Activated B cell treated with CpG ODN at 0.5 μM for 24 hours (primary cell): ENCODE data around the gene RELB. TPM values are rescaled to one million over a fixed set of nuclear protein-coding genes. Genes with fewer than 3 reads are reported as not detected.
A peak's percentile ranks its signal among the peaks of the same experiment; 100 is the strongest.

Experiments used
- ATAC-seq: fragments of 200-7000 bp; cut with Tn5 transposase; one replicate; pipeline ENCODE4 v1.10.0; 2021; ENCODE audit warnings: low read depth, mild to moderate bottlenecking, moderate library complexity
- CTCF ChIA-PET: fragments of 350-600 bp; sonication (Branson Sonifier 250); formaldehyde crosslinking; loops from one replicate; lab custom pipeline; 2021; ENCODE audit warnings: antibody characterized with exemption; lab: Charles Lee
- POLR2A ChIA-PET: fragments of 350-600 bp; sonication (Branson Sonifier 250); formaldehyde crosslinking; loops from one replicate; lab custom pipeline; 2021; ENCODE audit warnings: antibody characterized with exemption; lab: Charles Lee
- DNase-seq: peaks from one replicate; pipeline ENCODE4 v3.0.0; 2022
- H3K27ac Mint-ChIP-seq: one replicate; pipeline ENCODE4 v1.8.0; 2020; ENCODE audit warnings: mixed read lengths
- H3K27me3 Mint-ChIP-seq: one replicate; pipeline ENCODE4 v1.8.0; 2021; ENCODE audit warnings: mixed read lengths
- H3K36me3 Mint-ChIP-seq: one replicate; pipeline ENCODE4 v1.8.0; 2021; ENCODE audit warnings: low read depth, mixed read lengths
- H3K4me1 Mint-ChIP-seq: one replicate; pipeline ENCODE4 v1.8.0; 2021; ENCODE audit warnings: mixed read lengths
- H3K4me3 Mint-ChIP-seq: one replicate; pipeline ENCODE4 v1.8.0; 2020; ENCODE audit warnings: mild to moderate bottlenecking, mixed read lengths
- H3K9me3 Mint-ChIP-seq: one replicate; pipeline ENCODE4 v1.8.0; 2020; ENCODE audit warnings: mixed read lengths
- intact Hi-C: fragments of 100-400 bp; cut with micrococcal nuclease; formaldehyde crosslinking; loops from one replicate; pipeline ENCODE4 v1.15.1; 2024
- total RNA-seq: library from RNA; stranded (reverse); gene quantifications from 2 replicates; pipeline ENCODE4 v1.2.3, GENCODE V29; 2022
- TF ChIP-seq, protein P1 (sequence below): fragments of 200-600 bp; IDR thresholded peaks from one replicate; pipeline ENCODE4 v1.8.0; 2022; ENCODE audit warnings: antibody characterized with exemption, mild to moderate bottlenecking

Gene RELB
- total RNA-seq, 1 donor from 2014 or later, result 135 TPM

DNA sequence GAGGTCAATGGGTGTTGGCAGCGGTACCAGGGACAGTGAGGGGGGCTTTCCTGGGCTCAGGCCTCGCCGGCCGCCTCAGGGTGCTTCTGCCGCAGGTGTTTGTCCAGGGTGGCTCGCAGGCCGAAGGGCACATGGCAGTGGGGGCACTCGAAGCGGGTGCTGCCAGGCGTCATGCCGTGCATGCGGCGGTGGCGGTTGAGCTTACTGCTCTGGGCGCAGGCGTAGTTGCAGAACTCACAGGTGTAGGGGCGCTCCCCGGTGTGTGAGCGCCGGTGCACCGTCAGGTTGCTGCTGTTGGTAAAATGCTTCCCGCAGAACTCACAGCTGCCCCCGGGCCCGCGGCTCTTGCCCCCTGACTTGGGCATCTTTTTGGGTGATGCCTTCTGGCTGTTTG, 70.3 kb downstream of the RELB start:
- no peak overlapping the region for H3K4me3 Mint-ChIP-seq
- peaks cover 69% of the 10 kb centered on the region for H3K36me3 Mint-ChIP-seq
- H3K27ac Mint-ChIP-seq, result no peak overlapping the region

DNA sequence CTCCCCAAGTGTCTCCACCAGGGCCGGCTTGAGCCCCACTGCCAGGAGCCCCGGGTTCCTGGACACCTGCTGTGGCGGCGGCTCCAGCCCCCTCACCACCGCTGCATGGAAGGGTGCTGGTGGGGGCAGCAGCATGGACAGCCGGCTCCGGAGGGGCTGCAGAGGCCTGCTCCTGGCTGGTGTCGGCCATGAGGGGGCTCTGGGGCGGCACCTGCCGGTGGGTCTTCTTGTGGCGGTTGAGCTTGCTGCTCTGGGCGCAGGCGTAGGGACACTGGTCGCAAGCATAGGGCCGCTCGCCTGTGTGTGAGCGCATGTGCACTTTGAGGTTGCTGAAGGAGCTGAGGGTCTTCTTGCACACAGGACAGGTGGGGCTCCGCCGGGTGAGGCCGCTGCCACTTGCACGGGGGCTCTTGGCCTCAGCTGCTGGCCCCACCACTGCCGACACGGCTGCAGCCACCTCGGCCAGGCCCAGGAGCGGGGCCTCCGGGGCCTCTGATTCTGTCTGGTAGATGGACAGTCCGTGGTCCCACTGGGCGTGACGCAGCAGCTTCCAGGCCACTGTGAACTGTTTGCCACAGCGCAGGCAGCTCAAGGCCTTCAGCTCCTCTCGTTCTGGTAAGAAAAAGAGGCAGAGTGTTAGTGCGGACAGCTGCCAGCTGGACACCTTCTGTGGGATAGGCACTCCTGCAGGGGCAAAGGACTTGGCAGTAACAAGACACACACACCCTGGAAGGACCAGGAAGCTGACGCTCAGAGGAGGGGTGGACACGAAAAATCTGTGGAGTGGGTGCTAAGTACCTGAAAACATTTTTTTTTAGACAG, 70.9 kb downstream of the RELB start:
- H3K4me1 Mint-ChIP-seq, result peaks cover 36% of the 10 kb centered on the region
- H3K27ac Mint-ChIP-seq, result peak overlapping the region; percentile 42
- DNase-seq, result no peak
- H3K4me3 Mint-ChIP-seq, result no peak overlapping the region
- CTCF ChIA-PET, result interaction anchor here (1.4 to 1.6 kb wide), 2 partner anchors 12 to 83 kb away, joined by 3 to 4 read pairs; no protein-coding TSS in a partner anchor
- POLR2A ChIA-PET, result interaction anchor here (0.7 to 1.8 kb wide), 3 partner anchors 11 to 63 kb away, joined by 3 to 8 read pairs (median 5); no protein-coding TSS in a partner anchor
- TF ChIP-seq, protein P1, sequence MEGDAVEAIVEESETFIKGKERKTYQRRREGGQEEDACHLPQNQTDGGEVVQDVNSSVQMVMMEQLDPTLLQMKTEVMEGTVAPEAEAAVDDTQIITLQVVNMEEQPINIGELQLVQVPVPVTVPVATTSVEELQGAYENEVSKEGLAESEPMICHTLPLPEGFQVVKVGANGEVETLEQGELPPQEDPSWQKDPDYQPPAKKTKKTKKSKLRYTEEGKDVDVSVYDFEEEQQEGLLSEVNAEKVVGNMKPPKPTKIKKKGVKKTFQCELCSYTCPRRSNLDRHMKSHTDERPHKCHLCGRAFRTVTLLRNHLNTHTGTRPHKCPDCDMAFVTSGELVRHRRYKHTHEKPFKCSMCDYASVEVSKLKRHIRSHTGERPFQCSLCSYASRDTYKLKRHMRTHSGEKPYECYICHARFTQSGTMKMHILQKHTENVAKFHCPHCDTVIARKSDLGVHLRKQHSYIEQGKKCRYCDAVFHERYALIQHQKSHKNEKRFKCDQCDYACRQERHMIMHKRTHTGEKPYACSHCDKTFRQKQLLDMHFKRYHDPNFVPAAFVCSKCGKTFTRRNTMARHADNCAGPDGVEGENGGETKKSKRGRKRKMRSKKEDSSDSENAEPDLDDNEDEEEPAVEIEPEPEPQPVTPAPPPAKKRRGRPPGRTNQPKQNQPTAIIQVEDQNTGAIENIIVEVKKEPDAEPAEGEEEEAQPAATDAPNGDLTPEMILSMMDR, result no peak
- peaks cover 64% of the 10 kb centered on the region for H3K36me3 Mint-ChIP-seq
- no peaks in the 10 kb centered on the region for H3K27me3 Mint-ChIP-seq
- H3K9me3 Mint-ChIP-seq, result no peaks in the 10 kb centered on the region
- intact Hi-C loops, result loop anchor here (10.0 kb wide), 1 partner anchor 793 kb away; the partner anchor contains the start of genes FOXA3 and SYMPK
- no peak for ATAC-seq

More for the DNA sequence above, 70.3 kb downstream of the RELB start:
- DNase-seq (no peak), ATAC-seq (no peak)
- intact Hi-C loops, result loop anchor here (10.0 kb wide), 1 partner anchor 793 kb away; the partner anchor contains the start of genes FOXA3 and SYMPK
- Mint-ChIP-seq H3K4me1 (peaks cover 30% of the 10 kb centered on the region), H3K27me3 (no peaks in the 10 kb centered on the region), H3K9me3 (no peaks in the 10 kb centered on the region)
- ChIA-PET POLR2A (interaction anchor here (1.8 kb wide), 1 partner anchor 12 kb away, joined by 5 read pairs; no protein-coding TSS in a partner anchor), CTCF (interaction anchor here (1.4 to 1.6 kb wide), 2 partner anchors 12 to 82 kb away, joined by 3 to 4 read pairs; no protein-coding TSS in a partner anchor)
- TF ChIP-seq, protein P1, result no peak

DNA sequence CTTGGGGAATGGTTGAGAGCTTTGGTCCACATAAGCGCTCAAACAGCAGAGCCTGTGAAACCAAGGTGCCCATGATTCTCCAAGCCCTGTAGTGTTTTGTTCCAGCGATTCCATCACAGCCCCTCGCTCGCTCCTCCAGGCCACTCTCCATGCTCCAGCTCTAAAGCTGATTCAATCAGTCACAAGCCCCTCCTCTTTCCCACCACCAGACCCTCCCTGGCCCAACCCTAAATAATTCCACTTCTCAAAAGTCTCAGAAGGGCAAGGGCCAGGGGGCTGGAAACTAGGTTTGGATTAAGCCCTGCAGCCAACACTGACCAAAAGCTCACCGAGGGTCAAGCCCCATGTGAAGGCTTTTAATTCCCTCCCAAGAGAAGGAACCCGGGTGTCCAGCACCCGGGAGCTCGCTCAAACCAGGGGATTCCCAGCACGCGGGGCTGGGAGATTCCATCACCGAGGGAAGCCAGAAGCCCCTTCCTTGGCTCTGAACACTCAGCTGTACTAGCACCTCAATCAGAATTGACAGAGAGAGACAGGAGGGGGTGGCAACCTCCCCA, 73.6 kb downstream of the RELB start:
- Mint-ChIP-seq H3K4me3 (peak overlapping the region; percentile 93), H3K27me3 (no peaks in the 10 kb centered on the region), H3K4me1 (peaks cover 54% of the 10 kb centered on the region), H3K36me3 (peaks cover 49% of the 10 kb centered on the region), H3K27ac (peak overlapping the region; percentile 90), H3K9me3 (no peaks in the 10 kb centered on the region)
- ChIA-PET CTCF (interaction anchor here (0.8 to 1.6 kb wide), 4 partner anchors 10 to 35 kb away, joined by 3 to 9 read pairs (median 4); no protein-coding TSS in a partner anchor), POLR2A (interaction anchor here (0.6 to 3.4 kb wide), 15 partner anchors 9 to 184 kb away, joined by 3 to 45 read pairs (median 4); partner anchors contain the start of genes BLOC1S3, CLPTM1, PPP1R37 and RELB)
- intact Hi-C loops, result loop anchor here (1.0 to 10.0 kb wide), 9 partner anchors 16 to 790 kb away; partner anchors contain the start of genes BLOC1S3, CLASRP, FOXA3 and PPM1N
- ATAC-seq, result no peak
- TF ChIP-seq, protein P1, result no peak
- no peak for DNase-seq

DNA sequence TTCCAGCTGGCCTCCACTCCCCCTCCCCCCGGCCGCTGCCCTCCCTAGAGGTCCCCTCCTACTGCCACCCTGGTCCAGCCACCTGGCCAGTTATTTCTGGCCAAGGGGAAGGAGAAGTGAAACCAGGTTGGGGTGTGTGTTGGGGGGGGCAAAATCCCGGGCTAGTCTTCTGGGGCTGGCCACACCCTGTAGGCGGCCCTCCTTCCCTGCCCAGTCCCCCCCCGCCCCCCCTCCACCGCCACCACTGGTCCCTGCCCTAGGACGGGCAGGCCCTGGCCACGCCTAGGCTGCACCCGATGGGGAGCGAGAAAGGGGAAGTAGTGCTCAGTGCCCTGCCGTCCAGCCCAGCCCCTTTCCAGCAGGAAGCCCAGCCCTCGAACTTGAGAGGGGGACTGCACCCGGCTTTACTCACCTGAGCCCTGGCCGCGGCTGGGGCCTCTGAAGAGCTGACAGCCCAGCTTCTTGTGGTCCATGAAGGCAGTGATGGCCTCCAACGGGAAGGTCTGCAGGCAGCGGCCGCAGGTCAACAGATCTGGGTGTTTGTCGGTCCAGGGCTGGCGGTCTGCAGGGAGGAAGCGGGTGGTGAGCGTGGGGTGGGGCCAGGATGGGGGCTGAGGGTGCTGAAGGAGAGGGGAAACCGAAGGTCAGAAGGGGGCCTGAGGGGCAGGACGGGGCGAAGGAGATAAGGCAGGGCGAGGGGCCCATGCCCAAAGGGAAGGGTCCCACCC, 74.2 kb downstream of the RELB start:
- Mint-ChIP-seq H3K27me3 (no peaks in the 10 kb centered on the region), H3K27ac (peak overlapping the region; percentile 90), H3K9me3 (no peaks in the 10 kb centered on the region), H3K36me3 (peaks cover 42% of the 10 kb centered on the region), H3K4me1 (peaks cover 56% of the 10 kb centered on the region), H3K4me3 (peak overlapping the region; percentile 93)
- ChIA-PET CTCF (interaction anchor here (0.8 to 1.6 kb wide), 4 partner anchors 10 to 36 kb away, joined by 3 to 9 read pairs (median 4); no protein-coding TSS in a partner anchor), POLR2A (interaction anchor here (0.6 to 3.4 kb wide), 15 partner anchors 10 to 185 kb away, joined by 3 to 45 read pairs (median 4); partner anchors contain the start of genes BLOC1S3, CLPTM1, PPP1R37 and RELB)
- peak; percentile 74 for ATAC-seq
- peak; percentile 76 for DNase-seq
- intact Hi-C loops, result loop anchor here (1.0 to 10.0 kb wide), 9 partner anchors 16 to 789 kb away; partner anchors contain the start of genes BLOC1S3, CLASRP, FOXA3 and PPM1N
- TF ChIP-seq, protein P1, result no peak
